H9 (cell line): Measurements from ENCODE around the gene IL1RAPL1. TPM values are rescaled to one million over a fixed set of nuclear protein-coding genes. Genes with fewer than 3 reads are reported as not detected.

Experiments used
- DNase-seq: peaks from one replicate; pipeline ENCODE4 v3.0.0-alpha.2; 2017
- H2AFZ ChIP-seq: one replicate; pipeline ENCODE4 v1.6.1; 2013; ENCODE audit warnings: mild to moderate bottlenecking, low read length, control low read depth, moderate library complexity
- H2AK5ac ChIP-seq: 2 replicates; pipeline ENCODE4 v1.6.1; 2013; ENCODE audit warnings: low read length, control low read depth, mixed read lengths; ENCODE audit not compliant: insufficient read length
- H2BK120ac ChIP-seq: one replicate; pipeline ENCODE4 v1.6.1; 2013; ENCODE audit warnings: low read depth, mild to moderate bottlenecking, low read length, control low read depth, inconsistent platforms; ENCODE audit not compliant: poor library complexity, severe bottlenecking
- H2BK12ac ChIP-seq: 2 replicates; pipeline ENCODE4 v1.6.1; 2013; ENCODE audit warnings: low read length, control low read depth, mixed read lengths, low read depth; ENCODE audit not compliant: insufficient read length
- H2BK15ac ChIP-seq: 2 replicates; pipeline ENCODE4 v1.6.1; 2013; ENCODE audit warnings: low read depth, low read length, control low read depth
- H2BK20ac ChIP-seq: one replicate; pipeline ENCODE4 v1.6.1; 2013; ENCODE audit warnings: low read depth, mild to moderate bottlenecking, low read length, control low read depth, inconsistent platforms; ENCODE audit not compliant: poor library complexity, severe bottlenecking
- H2BK5ac ChIP-seq: 2 replicates; pipeline ENCODE4 v1.6.1; 2013; ENCODE audit warnings: low read length, control low read depth, mixed read lengths; ENCODE audit not compliant: insufficient read length
- H3K14ac ChIP-seq: 2 replicates; pipeline ENCODE4 v1.6.1; 2013; ENCODE audit warnings: low read length, control low read depth; ENCODE audit not compliant: insufficient read depth
- H3K18ac ChIP-seq: 2 replicates; pipeline ENCODE4 v1.6.1; 2013; ENCODE audit warnings: low read depth, mild to moderate bottlenecking, mixed read lengths, low read length, control low read depth; ENCODE audit not compliant: insufficient read length
- H3K23ac ChIP-seq: 2 replicates; pipeline ENCODE4 v1.6.1; 2013; ENCODE audit warnings: low read length, control low read depth, mixed read lengths, low read depth; ENCODE audit not compliant: insufficient read length
- H3K23me2 ChIP-seq: 2 replicates; pipeline ENCODE4 v1.6.1; 2013; ENCODE audit warnings: low read depth, mild to moderate bottlenecking, mixed read lengths, low read length, control low read depth; ENCODE audit not compliant: insufficient read length, poor library complexity, severe bottlenecking
- H3K27ac ChIP-seq: 2 replicates; pipeline ENCODE4 v1.5.1; 2013; ENCODE audit warnings: low read length, control low read depth, mixed read lengths, low read depth; ENCODE audit not compliant: insufficient read length
- H3K27me3 ChIP-seq: 2 replicates; pipeline ENCODE4 v1.6.1; 2013; ENCODE audit warnings: low read length, control low read depth, inconsistent platforms; ENCODE audit not compliant: insufficient read depth
- H3K4ac ChIP-seq: 2 replicates; pipeline ENCODE4 v1.6.1; 2013; ENCODE audit warnings: low read depth, mild to moderate bottlenecking, control low read depth, inconsistent platforms, low read length, moderate library complexity
- H3K4me1 ChIP-seq: 2 replicates; pipeline ENCODE4 v1.6.1; 2013; ENCODE audit warnings: low read length, control low read depth, inconsistent platforms; ENCODE audit not compliant: insufficient read depth
- H3K4me2 ChIP-seq: 2 replicates; pipeline ENCODE4 v1.6.1; 2013; ENCODE audit warnings: low read length, control low read depth, mixed read lengths; ENCODE audit not compliant: insufficient read length, insufficient read depth
- H3K56ac ChIP-seq: 2 replicates; pipeline ENCODE4 v1.6.1; 2013; ENCODE audit warnings: low read depth, mild to moderate bottlenecking, mixed read lengths, low read length, control low read depth; ENCODE audit not compliant: insufficient read length
- H3K79me1 ChIP-seq: 2 replicates; pipeline ENCODE4 v1.6.1; 2013; ENCODE audit warnings: low read depth, mild to moderate bottlenecking, moderate library complexity, low read length, control low read depth, inconsistent platforms; ENCODE audit not compliant: insufficient read depth, poor library complexity, severe bottlenecking
- H3K79me2 ChIP-seq: 2 replicates; pipeline ENCODE4 v1.6.1; 2013; ENCODE audit warnings: low read length, control low read depth, inconsistent platforms; ENCODE audit not compliant: insufficient read depth
- H3K9ac ChIP-seq: 2 replicates; pipeline ENCODE4 v1.6.1; 2013; ENCODE audit warnings: low read length, control low read depth, mixed read lengths; ENCODE audit not compliant: insufficient read length; ENCODE audit errors: extremely low read depth
- H3K9me3 ChIP-seq: one replicate; pipeline ENCODE4 v1.6.1; 2013; ENCODE audit warnings: low read depth, low read length, inconsistent platforms; ENCODE audit not compliant: control insufficient read depth
- H3T11ph ChIP-seq: one replicate; pipeline ENCODE4 v1.6.1; 2013; ENCODE audit warnings: mild to moderate bottlenecking, low read length, control low read depth, inconsistent platforms
- H4K20me1 ChIP-seq: one replicate; pipeline ENCODE4 v1.6.1; 2013; ENCODE audit not compliant: control insufficient read depth, insufficient read length, insufficient read depth
- H4K5ac ChIP-seq: 2 replicates; pipeline ENCODE4 v1.6.1; 2013; ENCODE audit warnings: low read depth, mild to moderate bottlenecking, mixed read lengths, low read length, control low read depth; ENCODE audit not compliant: insufficient read length
- H4K8ac ChIP-seq: replicated peaks from 2 replicates; pipeline ENCODE4 v1.6.1; 2013; ENCODE audit warnings: low read length, control low read depth, mixed read lengths, low read depth; ENCODE audit not compliant: insufficient read length
- H4K91ac ChIP-seq: 2 replicates; pipeline ENCODE4 v1.6.1; 2013; ENCODE audit warnings: low read depth, mild to moderate bottlenecking, moderate library complexity, mixed read lengths, low read length, control low read depth; ENCODE audit not compliant: insufficient read length
- H3K27ac Mint-ChIP-seq, 3 experiments: 2 replicates in 2 of 3; 3 replicates in 1 of 3; pipeline ENCODE4 v1.8.0; 2020 to 2021; ENCODE audit warnings: mixed read lengths in 3 of 3, mild to moderate bottlenecking in 1 of 3, moderate library complexity in 1 of 3
- H3K27me3 Mint-ChIP-seq: 2 replicates; pipeline ENCODE4 v1.8.0; 2021; ENCODE audit warnings: low read depth, mild to moderate bottlenecking, moderate library complexity, mixed read lengths
- H3K36me3 Mint-ChIP-seq, 3 experiments: 2 replicates in 2 of 3; 3 replicates in 1 of 3; pipeline ENCODE4 v1.8.0; 2020 to 2021; ENCODE audit warnings: low read depth in 3 of 3, mixed read lengths in 3 of 3; ENCODE audit not compliant: insufficient read depth in 1 of 3
- H3K4me1 Mint-ChIP-seq, 2 experiments: 2 replicates each; pipeline ENCODE4 v1.8.0; 2020; ENCODE audit warnings: mixed read lengths in 2 of 2
- H3K4me3 Mint-ChIP-seq, 2 experiments: 2 replicates in 1 of 2; 3 replicates in 1 of 2; pipeline ENCODE4 v1.8.0; 2020 to 2021; ENCODE audit warnings: mild to moderate bottlenecking in 2 of 2, mixed read lengths in 2 of 2, moderate library complexity in 1 of 2
- H3K9me3 Mint-ChIP-seq, 2 experiments: 2 replicates in 1 of 2; 3 replicates in 1 of 2; pipeline ENCODE4 v1.8.0; 2020; ENCODE audit warnings: mild to moderate bottlenecking in 2 of 2, mixed read lengths in 2 of 2, moderate library complexity in 1 of 2
- CTCF ChIP-seq: fragments of 200-600 bp; sonication (generic); conservative IDR thresholded peaks from 3 replicates; pipeline ENCODE4 v1.8.0; 2021; ENCODE audit warnings: antibody characterized with exemption, mild to moderate bottlenecking
- total RNA-seq: library from RNA; stranded (reverse); gene quantifications from 2 replicates; pipeline ENCODE4 v1.2.1, GENCODE V29; 2021

IL1RAPL1 gene
- total RNA-seq, 1 experiment from 2014 or later: 0.31 TPM

GRCh38 chrX:28969126-28969525 is 381.9 kb downstream of the IL1RAPL1 start:
- Histone ChIP-seq H2AK5ac (no peak overlapping the region), H3K27me3 (no peaks in the 10 kb centered on the region), H4K8ac (no peak overlapping the region), H2BK120ac (no peak overlapping the region), H2BK15ac (no peak overlapping the region), H3K9me3 (no peaks in the 10 kb centered on the region), H3K23me2 (no peaks in the 10 kb centered on the region), H3K9ac (no peak overlapping the region), H3K4me1 (0 out of 2 replicates have a peak, but pooled peaks cover 3% of the 10 kb centered on the region), H2BK12ac (no peak overlapping the region), H2AFZ (no peak overlapping the region), H3K23ac (no peak overlapping the region), H2BK20ac (no peak overlapping the region), H3K79me1 (no peaks in the 10 kb centered on the region), H3K18ac (no peak overlapping the region), H3K56ac (no peak overlapping the region), H3T11ph (no peak overlapping the region), H2BK5ac (no peak overlapping the region), H3K79me2 (no peaks in the 10 kb centered on the region), H3K4ac (no peak overlapping the region), H4K5ac (no peak overlapping the region), H3K4me2 (no peak overlapping the region), H3K27ac (no peak overlapping the region), H4K91ac (no peak overlapping the region), H3K14ac (no peak overlapping the region), H4K20me1 (no peaks in the 10 kb centered on the region)
- peaks cover 13 to 16% of the 10 kb centered on the region in 2 experiments for H3K4me1 Mint-ChIP-seq
- peaks cover 5 to 35% of the 10 kb centered on the region in 2 experiments for H3K9me3 Mint-ChIP-seq
- no peak overlapping the region for H3K4me3 Mint-ChIP-seq
- no peak overlapping the region for H3K27ac Mint-ChIP-seq
- H3K36me3 Mint-ChIP-seq: peaks cover 0 to 4% (median 0%) of the 10 kb centered on the region in 3 experiments; a peak in 2 of 7 replicates
- H3K27me3 Mint-ChIP-seq: no peaks in the 10 kb centered on the region
- TF ChIP-seq CTCF: no peak
- DNase-seq: no peak
